Activated T-cell treated with anti-CD3 and anti-CD28 coated beads for 48 hours (primary cell): ENCODE measurements around the gene WDR27.
"Not testable (repeated sequence)": the region's sequence is repeated elsewhere in the genome, so short reads cannot be mapped to it uniquely, and the experiment has no call there.

Experiments used
- DNase-seq: peaks from one replicate; pipeline ENCODE4 v3.0.0-alpha.2; 2020; ENCODE audit warnings: low read depth

Gene WDR27

DNA sequence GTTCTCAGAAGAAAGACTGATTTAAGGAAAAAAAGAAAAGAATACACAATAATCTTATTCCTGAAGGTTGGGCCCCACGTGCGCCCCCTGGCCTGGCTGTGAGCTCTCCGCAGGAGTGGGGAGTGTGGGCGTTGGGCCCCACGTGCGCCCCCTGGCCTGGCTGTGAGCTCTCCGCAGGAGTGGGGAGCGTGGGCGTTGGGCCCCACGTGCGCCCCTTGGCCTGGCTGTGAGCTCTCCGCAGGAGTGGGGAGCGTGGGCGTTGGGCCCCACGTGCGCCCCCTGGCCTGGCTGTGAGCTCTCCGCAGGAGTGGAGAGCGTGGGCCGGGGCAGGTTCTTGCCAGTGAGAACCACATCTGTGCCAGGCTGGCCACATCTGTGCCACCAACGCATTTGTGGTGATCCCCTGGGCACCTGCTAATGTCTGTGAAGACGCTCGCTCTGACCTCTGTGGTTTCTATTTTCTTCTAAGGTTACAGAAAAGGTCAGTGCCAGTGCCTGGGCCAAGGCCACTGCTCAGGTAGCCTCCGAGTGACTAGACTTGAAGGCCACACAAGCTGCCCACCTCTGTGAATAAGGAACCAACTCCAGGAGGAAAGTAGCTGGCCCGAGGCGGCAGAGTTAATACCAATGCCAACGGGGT lies 41.0 kb downstream of the WDR27 start:
- no peak for DNase-seq

DNA sequence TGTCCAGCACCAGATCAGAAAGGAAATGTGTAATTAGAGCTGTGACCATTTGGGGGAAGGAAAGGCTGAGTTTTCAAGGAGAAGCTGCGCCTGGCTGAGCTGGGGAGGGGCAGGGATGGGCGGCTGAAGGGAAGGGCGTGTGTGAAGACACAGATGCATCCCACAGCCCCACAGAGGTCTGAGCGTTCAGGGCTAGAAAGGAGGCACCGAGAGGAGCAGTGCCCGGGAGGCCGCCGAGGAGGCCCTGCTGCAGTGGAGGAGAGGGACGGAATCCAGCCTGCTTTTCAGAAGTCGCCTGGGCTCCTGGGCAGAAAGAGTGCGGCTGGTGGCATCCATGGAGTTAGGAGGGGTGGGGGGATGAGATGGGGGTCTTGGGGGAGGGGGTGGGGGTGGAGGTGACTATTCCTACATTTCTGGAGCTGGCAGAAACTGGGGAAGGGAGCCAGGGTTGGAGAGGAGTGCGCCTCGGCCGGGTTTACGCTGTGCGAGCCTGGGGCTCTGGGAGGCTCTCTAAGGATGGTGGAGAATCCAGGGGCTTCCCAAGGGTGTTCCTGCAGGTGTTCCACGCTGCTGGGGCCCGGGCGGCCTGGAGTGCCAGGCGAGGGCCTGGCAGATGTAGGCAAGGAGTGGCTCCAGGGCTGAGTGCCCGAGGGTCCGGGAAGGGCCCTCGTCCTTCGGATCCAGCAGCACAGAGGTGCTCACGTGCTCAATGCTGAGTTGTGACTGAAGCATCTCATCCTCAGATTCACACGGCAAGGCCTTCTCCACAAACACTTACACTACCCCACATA lies 41.8 kb downstream of the WDR27 start:
- DNase-seq, result no peak

DNA sequence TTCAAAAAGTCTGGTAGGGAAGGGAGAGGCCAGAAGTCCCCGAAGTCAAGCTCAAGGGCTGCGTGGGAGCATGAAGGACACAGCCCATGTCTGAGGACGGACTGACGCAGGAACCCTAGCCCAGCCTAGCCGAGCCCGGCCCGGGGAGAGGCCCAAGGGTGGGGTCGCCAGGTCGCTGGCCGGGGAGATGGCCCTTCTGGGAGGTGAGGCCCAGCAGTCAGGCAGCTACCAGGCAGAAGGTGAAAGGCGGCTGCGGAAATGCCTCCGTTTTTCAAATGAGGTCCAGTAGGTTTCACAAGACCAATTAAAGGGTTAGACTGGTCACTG lies 44.6 kb downstream of the WDR27 start:
- no peak for DNase-seq

DNA sequence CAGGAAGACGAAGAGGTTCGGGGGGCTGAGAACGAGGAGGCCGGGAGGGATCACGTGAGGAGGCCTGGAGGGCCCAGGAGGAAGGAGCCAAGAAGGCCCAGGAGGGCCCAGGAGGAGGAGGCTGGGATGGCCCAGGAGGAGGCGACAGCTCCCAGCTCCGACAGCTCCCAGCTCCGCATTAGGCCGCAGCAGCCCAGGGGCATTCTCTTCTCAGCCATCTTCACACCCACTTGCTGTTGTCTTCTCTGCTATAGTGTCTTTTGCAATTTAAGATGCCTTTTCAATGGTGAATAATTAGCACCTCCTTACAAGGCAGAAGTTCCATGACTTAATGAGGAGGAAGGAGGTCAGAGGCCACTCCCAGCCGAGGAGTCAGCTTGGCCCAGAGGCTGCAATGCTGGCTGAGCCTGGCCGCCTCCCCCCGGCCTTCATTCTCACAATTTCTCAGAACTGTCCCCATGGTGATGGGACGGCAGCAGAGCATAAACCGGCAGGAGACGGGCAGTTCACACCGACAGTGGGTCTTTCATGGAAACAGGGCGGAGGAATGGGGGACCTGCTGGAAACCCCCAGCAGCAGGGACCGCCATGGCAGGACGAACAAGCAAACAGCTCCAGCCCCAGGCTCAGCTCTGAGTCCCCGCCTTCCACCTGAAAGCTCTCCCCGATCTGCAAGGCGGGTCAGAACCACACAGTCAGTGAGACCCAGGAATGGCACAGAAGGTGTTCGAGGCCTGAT lies 45.1 kb downstream of the WDR27 start:
- DNase-seq, result no peak

DNA sequence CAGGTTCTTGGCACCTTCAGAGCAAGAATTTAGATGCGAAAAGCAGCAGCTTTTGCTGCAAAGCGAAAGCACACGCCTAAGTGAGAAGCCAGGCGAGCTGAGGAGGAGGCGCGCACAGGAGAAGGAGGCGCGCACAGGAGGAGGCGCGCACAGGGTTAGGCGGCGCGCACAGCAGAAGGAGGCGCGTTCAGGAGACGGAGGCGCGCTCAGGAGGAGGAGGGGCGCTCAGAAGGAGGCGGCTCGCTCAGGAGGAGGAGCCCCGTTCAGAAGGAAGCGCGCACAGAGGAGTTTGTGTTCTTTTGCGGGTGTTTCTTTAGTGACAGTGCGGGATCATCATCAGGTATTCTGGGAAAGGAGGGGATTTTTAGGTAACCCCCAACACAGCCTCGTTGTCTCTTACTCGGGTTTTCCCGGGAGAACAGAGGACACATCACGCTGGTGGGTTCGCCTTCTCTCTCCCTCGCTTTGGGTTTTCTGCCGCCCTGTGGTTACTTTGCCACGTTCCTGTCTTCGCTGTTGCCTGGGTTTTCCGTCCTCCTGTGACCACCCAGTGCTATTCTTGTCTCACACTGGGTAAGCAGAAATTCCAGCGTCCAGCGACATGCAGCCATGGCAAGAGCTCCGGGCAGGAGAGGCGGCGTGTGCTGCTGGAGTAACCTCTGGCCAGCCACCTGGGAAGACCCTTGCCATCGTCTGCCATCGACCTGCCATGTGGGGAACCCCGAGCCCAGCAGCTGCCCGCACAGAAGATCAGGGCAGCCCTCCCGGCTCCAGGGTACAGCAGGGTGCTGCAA lies 47.0 kb downstream of the WDR27 start:
- peak; percentile 47 for DNase-seq

DNA sequence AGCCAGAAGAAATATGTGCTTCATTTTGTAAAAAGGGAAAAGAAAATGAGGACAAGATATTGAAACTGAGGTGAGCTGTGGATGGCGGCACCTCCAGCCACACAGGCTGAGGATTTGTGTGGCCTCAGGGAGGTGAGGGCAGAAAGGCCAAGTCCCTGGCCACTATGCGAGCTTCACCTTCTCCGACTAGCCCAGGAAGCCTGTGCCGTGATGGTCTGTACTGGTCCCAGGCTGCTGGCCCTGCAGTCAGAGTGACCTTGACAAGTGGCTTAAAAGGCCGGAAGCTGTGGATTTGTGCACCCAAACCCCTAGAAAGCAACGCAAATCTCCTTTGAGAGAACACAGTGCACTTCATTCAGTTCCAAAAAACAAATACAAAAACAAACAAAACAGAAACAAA lies 48.1 kb downstream of the WDR27 start:
- no peak for DNase-seq

DNA sequence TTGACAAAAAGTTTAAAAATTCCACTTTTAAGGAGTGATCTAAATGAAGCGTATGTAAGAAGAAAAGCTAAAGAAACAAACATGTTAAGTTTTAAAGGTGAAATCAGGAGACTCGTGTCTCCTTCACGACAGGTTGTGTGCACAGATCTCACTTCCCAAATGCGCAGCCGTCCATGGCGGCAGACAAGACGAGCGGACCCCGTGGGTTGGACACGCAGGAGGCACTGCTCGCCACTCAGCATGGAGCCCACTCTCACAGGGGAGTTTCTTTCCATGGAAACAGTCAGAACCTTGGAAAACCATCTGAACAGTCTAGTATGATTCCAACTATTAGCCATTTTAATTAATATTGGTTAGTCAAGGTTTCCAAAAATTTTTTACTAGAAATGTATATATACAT lies 48.9 kb downstream of the WDR27 start:
- DNase-seq, result no peak

DNA sequence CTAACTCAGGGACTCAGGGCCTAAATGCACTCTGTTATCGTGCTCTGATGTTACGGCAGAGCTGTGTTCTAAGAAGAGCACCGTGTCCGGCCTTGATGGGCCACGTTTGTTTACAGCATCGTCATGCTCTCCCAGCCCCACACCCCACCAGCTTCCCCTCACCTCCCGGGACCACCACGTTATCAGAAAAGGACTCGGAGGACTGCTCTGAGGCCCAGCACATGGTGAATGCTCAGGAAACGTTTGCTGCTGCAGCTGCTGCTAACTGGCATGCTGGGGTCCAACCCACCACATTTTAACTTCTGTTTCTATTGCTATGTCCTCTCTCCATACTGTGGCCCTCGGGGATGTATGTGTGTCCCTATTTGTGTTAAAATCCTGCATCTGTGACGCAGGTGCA lies 50.3 kb downstream of the WDR27 start:
- no peak for DNase-seq

DNA sequence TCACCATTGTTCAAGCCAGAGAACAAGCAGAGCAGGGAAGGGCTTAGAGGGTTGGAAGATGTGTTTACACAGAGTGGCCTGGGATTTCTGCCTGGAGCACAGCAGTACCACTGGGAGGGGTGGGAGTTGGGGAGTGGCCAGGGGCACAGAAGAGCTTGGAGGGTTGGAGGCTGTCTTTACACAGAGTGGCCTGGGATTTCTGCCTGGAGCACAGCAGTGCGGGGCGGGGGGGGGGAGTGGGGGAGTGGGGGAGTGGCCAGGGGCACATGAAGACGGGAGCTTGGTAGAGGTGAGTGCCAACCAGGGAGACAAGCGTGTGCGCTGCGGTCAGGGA lies 50.9 kb downstream of the WDR27 start:
- no peak for DNase-seq

DNA sequence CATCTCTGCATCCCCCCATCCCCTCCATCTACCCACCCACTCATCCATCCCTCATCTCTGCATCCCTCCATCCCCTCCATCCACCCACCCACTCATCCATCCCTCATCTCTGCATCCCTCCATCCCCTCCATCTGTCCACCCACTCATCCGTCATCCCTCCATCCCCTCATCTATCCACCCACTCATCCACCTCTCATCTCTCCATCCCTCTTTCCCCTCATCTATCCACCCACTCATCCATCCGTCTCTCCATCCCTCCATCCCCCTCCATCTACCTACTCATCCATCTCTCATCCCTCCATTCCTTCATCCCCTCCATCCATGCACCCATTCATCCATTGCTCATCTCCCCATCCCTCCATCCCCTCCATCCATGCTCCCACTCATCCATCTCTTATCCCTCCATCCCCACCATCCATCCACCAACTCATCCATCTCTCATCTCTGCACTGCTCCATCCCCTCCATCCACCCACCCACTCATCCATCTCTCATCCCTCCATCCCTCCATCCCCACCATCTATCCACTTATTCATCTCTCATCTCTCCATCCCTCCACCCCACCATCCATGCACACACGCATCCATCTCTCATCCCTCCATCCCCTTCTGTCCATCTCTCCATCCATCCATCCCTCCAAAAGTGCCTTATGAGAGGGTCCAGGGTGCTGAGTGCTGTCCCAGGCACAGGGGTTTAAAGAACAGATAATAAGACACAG lies 51.4 kb downstream of the WDR27 start:
- DNase-seq, result no peak

DNA sequence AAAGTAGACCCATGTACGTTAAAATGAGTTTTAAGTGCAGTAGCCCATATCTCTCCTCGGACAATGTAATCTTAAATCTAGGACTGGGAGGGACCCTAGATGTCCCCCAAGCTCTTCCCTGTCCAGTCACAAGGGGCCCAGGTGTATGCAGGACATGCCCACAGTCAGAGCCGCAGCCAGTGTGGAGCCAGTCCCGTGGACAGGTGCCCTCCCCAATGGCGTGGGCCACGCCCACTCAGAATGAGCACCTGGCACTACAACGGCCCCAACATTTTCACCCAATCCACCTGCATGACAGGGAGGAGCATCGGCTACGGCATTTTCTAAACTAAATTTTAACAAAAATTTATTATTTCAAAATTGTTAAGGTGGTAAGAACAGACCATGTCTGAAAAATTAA lies 53.2 kb downstream of the WDR27 start:
- DNase-seq, result no peak

DNA sequence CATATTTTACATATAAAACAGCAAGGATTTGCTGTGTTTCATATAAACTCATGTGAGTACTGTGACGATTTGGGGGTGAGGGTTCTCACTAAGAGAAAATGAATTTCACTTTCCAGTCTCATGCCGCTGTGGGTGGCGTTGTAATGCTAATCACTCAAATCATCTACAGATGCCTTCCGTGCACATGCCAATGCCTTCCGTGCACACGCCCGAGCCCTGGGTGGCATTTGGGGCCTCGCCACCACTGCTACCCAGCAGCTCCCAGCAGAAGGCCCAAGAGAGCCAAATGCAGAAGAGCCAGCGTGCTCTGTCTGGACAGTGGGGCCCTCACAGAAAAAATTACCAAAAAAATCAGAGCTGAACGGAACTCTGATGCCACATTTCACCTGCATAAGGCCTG lies 53.7 kb downstream of the WDR27 start:
- DNase-seq, result no peak

DNA sequence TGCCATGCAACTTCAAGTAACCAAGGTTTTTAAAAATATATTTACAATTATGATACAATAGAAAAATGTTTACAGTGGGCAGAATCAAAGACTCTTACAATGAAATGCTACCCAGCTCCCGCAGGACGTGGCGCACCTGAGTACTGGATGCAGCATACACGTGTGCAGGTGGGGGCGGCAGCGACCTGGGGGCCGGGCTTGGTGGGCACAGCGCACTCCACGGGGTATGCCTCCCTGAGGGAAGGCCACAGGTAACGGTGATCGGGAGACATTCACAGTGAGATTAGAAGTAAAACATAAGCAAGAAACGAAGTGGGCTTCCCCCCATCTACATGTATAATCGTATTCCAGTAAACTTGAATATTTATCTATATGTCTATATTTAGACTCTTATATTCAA lies 54.2 kb downstream of the WDR27 start:
- no peak for DNase-seq

DNA sequence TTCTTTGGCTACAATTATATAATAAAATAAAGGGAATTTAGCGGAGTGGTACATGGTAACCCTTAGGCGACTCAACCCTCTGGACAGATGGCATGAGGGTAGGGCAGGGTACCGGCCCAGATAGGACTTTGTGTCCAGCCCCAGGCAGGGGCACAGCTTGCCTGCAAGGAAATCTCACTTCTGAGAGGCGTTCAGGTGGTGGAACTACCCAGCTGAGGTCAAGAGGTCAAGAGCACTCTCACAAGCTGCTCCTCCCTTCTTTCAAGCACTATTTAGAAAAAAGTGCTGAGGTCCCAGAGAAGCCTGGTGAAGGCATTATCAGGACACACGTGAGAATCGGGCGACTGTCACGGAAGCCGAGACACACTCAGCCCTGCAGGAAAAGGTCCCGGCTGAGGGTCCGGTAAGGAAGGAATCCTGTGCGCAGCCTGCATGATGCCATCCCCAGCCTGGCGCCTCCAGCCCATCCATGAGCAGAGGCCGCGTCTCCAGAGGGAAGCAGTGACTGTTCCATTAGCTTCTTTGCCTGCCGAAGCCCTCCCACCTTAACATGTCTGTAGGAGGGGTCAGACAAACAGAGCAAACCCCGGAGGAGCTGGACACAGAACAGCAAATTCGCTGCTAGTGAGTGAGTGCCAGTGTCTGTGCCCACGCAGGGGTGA lies 54.8 kb downstream of the WDR27 start:
- no peak for DNase-seq

DNA sequence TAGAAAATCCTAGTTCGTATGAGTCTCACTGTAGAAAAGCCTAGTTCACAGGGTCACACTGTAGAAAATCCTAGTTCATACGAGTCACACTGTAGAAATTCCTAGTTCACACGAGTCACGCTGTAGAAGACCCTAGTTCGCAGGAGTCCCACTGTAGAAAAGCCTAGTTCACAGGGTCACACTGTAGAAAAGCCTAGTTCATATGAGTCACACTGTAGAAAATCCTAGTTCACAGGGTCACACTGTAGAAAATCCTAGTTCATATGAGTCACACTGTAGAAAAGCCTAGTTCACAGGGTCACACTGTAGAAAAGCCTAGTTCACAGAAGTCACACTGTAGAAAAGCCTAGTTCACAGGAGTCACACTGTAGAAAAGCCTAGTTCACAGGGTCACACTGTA lies 56.4 kb downstream of the WDR27 start:
- DNase-seq, result not testable (repeated sequence)

DNA sequence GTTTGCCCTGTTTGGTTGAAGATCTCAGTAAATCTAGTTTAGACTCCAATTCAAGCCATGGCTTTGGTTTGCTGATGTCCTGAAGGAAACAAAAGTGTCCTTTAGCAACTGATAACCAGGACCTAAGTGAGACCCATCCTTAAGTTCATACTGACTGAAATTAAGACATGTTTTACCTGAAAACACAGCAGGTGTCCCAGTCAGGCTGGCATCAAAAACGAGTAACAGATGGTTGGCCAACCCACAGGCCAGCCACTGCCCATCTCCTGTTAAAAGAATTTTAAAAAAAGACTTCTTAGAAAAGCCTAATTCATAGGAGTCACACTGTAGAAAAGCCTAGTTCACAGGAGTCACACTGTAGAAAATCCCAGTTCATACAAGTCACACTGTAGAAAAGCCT lies 58.3 kb downstream of the WDR27 start:
- DNase-seq, result no peak

DNA sequence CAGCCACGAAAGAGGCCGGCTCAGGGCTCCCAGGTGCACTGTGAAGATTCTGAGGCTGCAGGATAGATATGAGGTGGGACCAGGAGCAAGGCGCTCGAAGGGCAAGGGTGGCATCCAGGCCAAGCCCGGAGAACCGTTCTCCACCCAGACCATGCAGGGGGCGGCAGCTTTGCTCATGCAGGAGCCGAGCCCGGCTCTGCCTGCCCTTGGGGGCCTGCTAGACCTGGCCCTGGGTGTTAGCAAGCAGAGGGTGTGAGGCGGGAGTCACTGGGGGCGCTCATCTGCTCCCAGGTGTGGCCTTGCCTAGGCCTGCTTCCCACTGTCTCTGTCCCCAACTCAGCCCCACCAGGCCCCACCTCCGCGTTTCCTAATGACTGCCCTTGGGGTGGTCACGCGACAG lies 59.4 kb downstream of the WDR27 start:
- no peak for DNase-seq

DNA sequence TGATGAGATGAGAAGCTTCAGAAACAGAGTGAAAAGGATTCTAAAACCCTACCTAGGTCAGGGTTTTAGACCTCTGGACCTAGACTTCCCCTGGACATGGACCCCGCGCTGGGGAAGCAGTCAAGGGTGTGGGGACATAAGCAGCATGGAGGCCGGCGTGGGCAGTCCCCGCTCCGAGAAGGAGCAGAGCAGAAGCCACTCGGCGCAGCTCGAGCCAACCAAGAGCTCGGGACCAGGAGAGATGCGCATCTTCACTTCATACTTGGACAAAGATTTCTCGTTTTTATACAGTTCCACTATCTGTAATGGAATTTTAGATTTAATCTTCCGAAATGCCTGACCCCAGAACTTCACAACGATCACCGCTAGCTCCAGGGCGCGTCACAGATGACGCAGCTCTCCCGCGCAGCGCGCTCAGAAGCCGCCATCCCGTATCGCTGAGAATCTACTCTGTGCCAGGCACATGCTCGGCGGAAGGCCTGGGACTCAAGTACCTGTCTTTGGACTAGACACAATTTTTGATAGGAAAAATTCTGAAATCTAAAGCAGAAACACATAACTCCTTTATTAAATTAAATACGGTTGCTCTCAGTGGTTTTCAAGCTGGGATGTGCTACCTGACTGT lies 60.3 kb downstream of the WDR27 start:
- DNase-seq, result no peak

DNA sequence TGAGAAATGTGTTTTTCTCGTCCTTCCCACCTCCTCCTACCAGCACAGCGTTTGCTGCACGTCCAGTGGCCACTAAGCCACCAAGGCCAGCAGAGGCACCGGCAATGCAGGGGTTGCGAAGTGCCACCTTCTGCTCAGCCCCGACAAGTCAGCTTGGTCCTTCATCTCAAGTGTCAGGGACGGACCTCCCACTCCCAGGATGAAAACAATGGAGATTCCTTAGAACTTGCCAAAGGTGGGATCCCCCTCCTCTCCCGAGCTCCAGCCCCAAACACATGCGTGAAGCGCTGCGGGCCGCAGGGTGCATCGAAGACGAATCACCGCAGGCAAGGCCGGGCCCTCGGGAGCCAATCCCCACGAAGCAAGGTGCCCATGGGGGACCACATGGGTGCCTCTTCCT lies 60.8 kb downstream of the WDR27 start:
- no peak for DNase-seq

DNA sequence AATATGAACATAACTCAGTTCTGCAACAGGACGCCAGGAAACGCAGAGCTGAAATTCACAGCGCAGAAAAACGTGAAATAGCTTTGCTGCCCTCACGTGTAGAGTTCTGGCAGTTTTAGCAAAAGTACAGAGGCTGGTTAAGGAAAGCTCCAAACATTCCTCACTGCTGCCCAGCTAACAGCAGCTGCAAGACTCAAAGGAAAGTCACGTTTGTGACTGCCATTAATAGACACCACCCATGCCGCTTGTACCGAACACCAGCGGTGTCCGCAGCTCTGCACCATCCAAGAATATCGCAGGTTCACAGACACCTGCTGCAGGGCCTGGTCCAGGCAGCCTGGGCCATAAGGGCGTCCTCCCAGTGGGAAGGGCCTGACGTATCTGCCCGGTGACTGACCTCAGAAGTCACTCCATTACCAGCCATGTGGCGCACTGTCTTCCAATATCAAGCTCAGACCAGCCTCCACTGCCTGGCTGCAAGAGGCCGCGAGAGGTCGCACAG lies 61.4 kb downstream of the WDR27 start:
- no peak for DNase-seq
